HepG2 (cell line): ENCODE measurements around the gene CCDC158. TPM values are rescaled to one million over a fixed set of nuclear protein-coding genes. Genes with fewer than 3 reads are reported as not detected.

Experiments used
- ARID5B ChIP-seq: IDR thresholded peaks from 2 replicates; pipeline ENCODE4 v1.4.0; 2020; ENCODE audit warnings: mild to moderate bottlenecking, missing genetic modification reagents
- ASH2L ChIP-seq: fragments of 300-600, 200-600 bp; sonication (generic); IDR thresholded peaks from 2 replicates; pipeline ENCODE4 v1.7.0; 2017; ENCODE audit warnings: low read depth, mild to moderate bottlenecking, moderate library complexity, mixed read lengths, low read length; ENCODE audit not compliant: insufficient read length
- BRD4 ChIP-seq: sonication (generic); formaldehyde crosslinking; IDR thresholded peaks from 2 replicates; pipeline ENCODE4 v1.4.0; 2020; ENCODE audit warnings: missing genetic modification reagents
- CEBPG ChIP-seq: IDR thresholded peaks from 2 replicates; pipeline ENCODE4 v1.6.1; 2016
- EEA1 ChIP-seq: sonication (generic); formaldehyde crosslinking; IDR thresholded peaks from 2 replicates; pipeline ENCODE4 v1.5.1; 2020; ENCODE audit warnings: mild to moderate bottlenecking, missing genetic modification reagents, borderline replicate concordance
- HDAC2 ChIP-seq: sonication (generic); formaldehyde crosslinking; IDR thresholded peaks from 2 replicates; pipeline ENCODE4 v1.4.0; 2020; ENCODE audit warnings: missing genetic modification reagents
- HES4 ChIP-seq: sonication (generic); formaldehyde crosslinking; IDR thresholded peaks from 2 replicates; pipeline ENCODE4 v1.9.0; 2021; ENCODE audit warnings: mild to moderate bottlenecking, missing genetic modification reagents, borderline replicate concordance
- HNF4A ChIP-seq: sonication (generic); formaldehyde crosslinking; IDR thresholded peaks from 2 replicates; pipeline ENCODE4 v1.4.0; 2020; ENCODE audit warnings: missing genetic modification reagents
- MYC ChIP-seq: sonication (generic); formaldehyde crosslinking; IDR thresholded peaks from 2 replicates; pipeline ENCODE4 v1.9.0; 2021; ENCODE audit warnings: missing genetic modification reagents, borderline replicate concordance
- REST ChIP-seq, 2 experiments: IDR thresholded peaks; 2 replicates each; pipeline ENCODE4 v1.6.1; 2011 to 2012; ENCODE audit warnings: low read length in 2 of 2, borderline replicate concordance in 1 of 2, low read depth in 1 of 2, mild to moderate bottlenecking in 1 of 2, moderate library complexity in 1 of 2
- SATB2 ChIP-seq: sonication (generic); formaldehyde crosslinking; IDR thresholded peaks from 2 replicates; pipeline ENCODE4 v1.5.0; 2020; ENCODE audit warnings: missing genetic modification reagents
- SNAPC5 ChIP-seq: sonication (generic); formaldehyde crosslinking; IDR thresholded peaks from 2 replicates; pipeline ENCODE4 v1.8.1; 2023; ENCODE audit warnings: mild to moderate bottlenecking, missing genetic modification reagents, borderline replicate concordance
- SPEN ChIP-seq: sonication (generic); formaldehyde crosslinking; IDR thresholded peaks from 2 replicates; pipeline ENCODE4 v1.5.1; 2020; ENCODE audit warnings: low read depth, mild to moderate bottlenecking, missing genetic modification reagents
- TEF ChIP-seq: sonication (generic); formaldehyde crosslinking; IDR thresholded peaks from 2 replicates; pipeline ENCODE4 v1.5.0; 2020; ENCODE audit warnings: missing genetic modification reagents
- ZBTB21 ChIP-seq: sonication (generic); formaldehyde crosslinking; IDR thresholded peaks from 2 replicates; pipeline ENCODE4 v1.4.0; 2020; ENCODE audit warnings: missing genetic modification reagents
- ZC3H4 ChIP-seq: sonication (generic); formaldehyde crosslinking; IDR thresholded peaks from 2 replicates; pipeline ENCODE4 v1.4.0; 2020; ENCODE audit warnings: missing genetic modification reagents, borderline replicate concordance
- ZFY ChIP-seq: sonication (generic); formaldehyde crosslinking; IDR thresholded peaks from 2 replicates; pipeline ENCODE4 v1.4.0; 2020; ENCODE audit warnings: missing genetic modification reagents
- ZNF414 ChIP-seq: sonication (generic); formaldehyde crosslinking; IDR thresholded peaks from 2 replicates; pipeline ENCODE4 v1.5.0; 2020; ENCODE audit warnings: missing genetic modification reagents
- ZNF572 ChIP-seq: sonication (generic); formaldehyde crosslinking; IDR thresholded peaks from 2 replicates; pipeline ENCODE4 v1.5.1; 2020; ENCODE audit warnings: mild to moderate bottlenecking, missing genetic modification reagents
- ZNF75D ChIP-seq: sonication (generic); formaldehyde crosslinking; IDR thresholded peaks from 2 replicates; pipeline ENCODE4 v1.8.1; 2023; ENCODE audit warnings: missing genetic modification reagents, mild to moderate bottlenecking, borderline replicate concordance
- polyA plus RNA-seq, 8 experiments: library from polyadenylated mRNA; depleted of rRNA in 3 of 8; stranded (reverse) in 7 of 8; unstranded in 1 of 8; fragments of >200 nt; fragmentation: Illumina TruSeq in 4 of 8; extraction: Trizol in 4 of 8; gene quantifications; 2 replicates each; pipeline versions ENCODE4 v1.2.1 to v1.2.3, GENCODE V29; 2011 to 2016; ENCODE audit warnings: low read depth in 4 of 8, missing spikeins in 1 of 8, mixed read lengths in 1 of 8; ENCODE audit not compliant: insufficient read depth in 1 of 8
- total RNA-seq, 5 experiments: library from RNA; depleted of rRNA; stranded (reverse); fragments of >200 nt; fragmentation: Illumina TruSeq; extraction: Trizol; gene quantifications; 2 replicates each; pipeline ENCODE4 v1.2.3, GENCODE V29; 2016; ENCODE audit warnings: low read depth in 1 of 5

CCDC158 gene
- total and polyA plus RNA-seq, 2 of the 13 experiments (the other 11 are each of a cell fraction or from before 2014, with no cell fraction given), result not detected

GRCh38 chr4:76388160-76388908 lies 32.6 kb downstream of the CCDC158 start (continued):
- TF ChIP-seq REST (IDR thresholded peaks at IDR 0.05; ENCODE audit: borderline replicate concordance in 1 of 2, low read depth in 1 of 2, low read length in 2 of 2) (peak in 1 of 2 experiments; percentile 70; a peak in 3 of 4 replicates), ZFY (0 out of 2 replicates have a peak, but pooled peaks have one; percentile 9), CEBPG (CRISPR knock-in tag) (0 out of 2 replicates have a peak, but pooled peaks have one; percentile 32), TEF (CRISPR knock-in tag) (peak; percentile 74; the same call in 1 of the 2 replicates), ZNF414 (CRISPR knock-in tag) (no peak), ZNF572 (CRISPR knock-in tag) (no peak), HDAC2 (peak; percentile 29; the same call in 1 of the 2 replicates), BRD4 (0 out of 2 replicates have a peak, but pooled peaks have one; percentile 53), ZC3H4 (CRISPR knock-in tag) (no peak), ZBTB21 (CRISPR knock-in tag) (no peak), ZNF75D (CRISPR knock-in tag) (no peak), MYC (CRISPR knock-in tag) (peak; percentile 51; the same call in 1 of the 2 replicates), ASH2L (no peak), EEA1 (CRISPR knock-in tag) (no peak), HNF4A (CRISPR knock-in tag) (peak; percentile 48), ARID5B (CRISPR knock-in tag) (0 out of 2 replicates have a peak, but pooled peaks have one; percentile 20), SPEN (CRISPR knock-in tag) (no peak), SNAPC5 (0 out of 2 replicates have a peak, but pooled peaks have one; percentile 37), HES4 (CRISPR knock-in tag) (no peak), SATB2 (CRISPR knock-in tag) (no peak)
